ENCODE measurements around the gene TNFRSF4. TPM values are rescaled to one million over a fixed set of nuclear protein-coding genes. Genes with fewer than 3 reads are reported as not detected.

The TNFRSF4 gene
- total RNA-seq, 1 experiment from 2014 or later = 0.37 TPM

DNA sequence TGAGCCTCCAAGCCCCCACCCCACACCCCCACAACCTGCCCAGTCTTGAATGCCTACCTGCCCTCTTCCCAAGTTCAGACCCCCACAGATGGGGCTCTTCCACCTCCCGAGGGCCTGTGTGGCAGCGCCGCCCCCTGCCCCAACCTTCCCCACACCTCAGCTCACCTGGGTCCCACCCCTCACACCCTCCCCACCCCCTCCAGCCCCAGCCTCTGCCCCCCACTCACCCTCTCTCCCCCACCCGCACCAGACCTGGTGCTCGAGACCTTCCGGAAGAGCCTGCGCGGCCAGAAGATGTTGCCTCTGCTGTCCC, 16.8 kb downstream of the TNFRSF4 start:
- ChIA-PET CTCF (no interaction called here), POLR2A (no interaction called here), RAD21 (ENCODE audit: low non-redundant PET in 1 of 2, low total read pairs in 2 of 2, uncharacterized antibody in 2 of 2, unreplicated experiment in 2 of 2) (no interaction called here)
- Histone ChIP-seq H3K9me3 (ENCODE audit: control insufficient read depth in 1 of 2, insufficient read depth in 1 of 2, low read depth in 1 of 2, low read length in 2 of 2) (peaks cover 0 to 4% of the 10 kb centered on the region in 2 experiments; a peak in 1 of 4 replicates), H3K4me2 (ENCODE audit: low read length) (no peak overlapping the region), H3K36me3 (ENCODE audit: control insufficient read depth in 1 of 2, insufficient read depth in 2 of 2, low read length in 2 of 2) (no peaks in the 10 kb centered on the region), H3K4me1 (ENCODE audit: control insufficient read depth in 1 of 2, insufficient read depth in 2 of 2, low read length in 2 of 2) (peaks cover 0 to 5% of the 10 kb centered on the region in 2 experiments; a peak in 1 of 4 replicates), H4K20me1 (ENCODE audit: insufficient read depth) (no peaks in the 10 kb centered on the region), H3K79me2 (ENCODE audit: insufficient read depth, low read length) (no peaks in the 10 kb centered on the region), H3K9ac (ENCODE audit: low read length) (no peak overlapping the region), H2AFZ (ENCODE audit: low read depth, low read length, poor library complexity, severe bottlenecking) (no peak overlapping the region), H3K4me3 (replicated peaks in 1 of 2; ENCODE audit: low read depth in 1 of 2, low read length in 2 of 2) (no peak overlapping the region), H3K9me2 (ENCODE audit: insufficient read depth) (no peaks in the 10 kb centered on the region), H3K27ac (ENCODE audit: low read depth, low read length) (no peak overlapping the region), H3K27me3 (ENCODE audit: insufficient read depth, low read length) (no peaks in the 10 kb centered on the region)
- intact Hi-C loops (cut with micrococcal nuclease) = no loop called here
- no TSS peak for BruUV-seq (replicated peaks)
- TF ChIP-seq, protein P1, sequence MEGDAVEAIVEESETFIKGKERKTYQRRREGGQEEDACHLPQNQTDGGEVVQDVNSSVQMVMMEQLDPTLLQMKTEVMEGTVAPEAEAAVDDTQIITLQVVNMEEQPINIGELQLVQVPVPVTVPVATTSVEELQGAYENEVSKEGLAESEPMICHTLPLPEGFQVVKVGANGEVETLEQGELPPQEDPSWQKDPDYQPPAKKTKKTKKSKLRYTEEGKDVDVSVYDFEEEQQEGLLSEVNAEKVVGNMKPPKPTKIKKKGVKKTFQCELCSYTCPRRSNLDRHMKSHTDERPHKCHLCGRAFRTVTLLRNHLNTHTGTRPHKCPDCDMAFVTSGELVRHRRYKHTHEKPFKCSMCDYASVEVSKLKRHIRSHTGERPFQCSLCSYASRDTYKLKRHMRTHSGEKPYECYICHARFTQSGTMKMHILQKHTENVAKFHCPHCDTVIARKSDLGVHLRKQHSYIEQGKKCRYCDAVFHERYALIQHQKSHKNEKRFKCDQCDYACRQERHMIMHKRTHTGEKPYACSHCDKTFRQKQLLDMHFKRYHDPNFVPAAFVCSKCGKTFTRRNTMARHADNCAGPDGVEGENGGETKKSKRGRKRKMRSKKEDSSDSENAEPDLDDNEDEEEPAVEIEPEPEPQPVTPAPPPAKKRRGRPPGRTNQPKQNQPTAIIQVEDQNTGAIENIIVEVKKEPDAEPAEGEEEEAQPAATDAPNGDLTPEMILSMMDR (IDR thresholded peaks at IDR 0.05 in 2 of 3, conservative IDR thresholded peaks at IDR 0.05 in 1 of 3; ENCODE audit: borderline replicate concordance in 1 of 3, insufficient read depth in 1 of 3, low read depth in 2 of 3, low read length in 2 of 3) = no peak
- TF ChIP-seq SIN3A (IDR thresholded peaks at IDR 0.05; ENCODE audit: low read depth) (no peak), POLR2A (IDR thresholded peaks at IDR 0.05; ENCODE audit: borderline replicate concordance, extremely low read depth, insufficient read depth, insufficient read length) (no peak), YY1 (IDR thresholded peaks at IDR 0.05; ENCODE audit: extremely low read depth, insufficient replicate concordance, low read depth, low read length) (no peak), POLR2AphosphoS5 (IDR thresholded peaks at IDR 0.05; ENCODE audit: low read depth, low read length) (no peak), EGR1 (IDR thresholded peaks at IDR 0.05; ENCODE audit: low read depth) (no peak), SP1 (IDR thresholded peaks at IDR 0.05; ENCODE audit: low read depth) (no peak), CBX3 (IDR thresholded peaks at IDR 0.05; ENCODE audit: low read depth) (no peak), CEBPB (IDR thresholded peaks at IDR 0.05; ENCODE audit: low read depth) (no peak), ZNF274 (IDR thresholded peaks at IDR 0.05; ENCODE audit: low read depth, low read length) (no peak), TCF7L2 (IDR thresholded peaks at IDR 0.05; ENCODE audit: borderline replicate concordance, extremely low read depth, insufficient read depth, insufficient read length) (no peak), SRF (IDR thresholded peaks at IDR 0.05; ENCODE audit: low read depth) (no peak), EZH2 (IDR thresholded peaks at IDR 0.05) (no peak), ZFX (IDR thresholded peaks at IDR 0.05) (no peak), FOSL1 (IDR thresholded peaks at IDR 0.05; ENCODE audit: low read depth) (no peak), ELF1 (IDR thresholded peaks at IDR 0.05; ENCODE audit: borderline replicate concordance, low read depth) (no peak)
- TF ChIP-seq, protein P2, sequence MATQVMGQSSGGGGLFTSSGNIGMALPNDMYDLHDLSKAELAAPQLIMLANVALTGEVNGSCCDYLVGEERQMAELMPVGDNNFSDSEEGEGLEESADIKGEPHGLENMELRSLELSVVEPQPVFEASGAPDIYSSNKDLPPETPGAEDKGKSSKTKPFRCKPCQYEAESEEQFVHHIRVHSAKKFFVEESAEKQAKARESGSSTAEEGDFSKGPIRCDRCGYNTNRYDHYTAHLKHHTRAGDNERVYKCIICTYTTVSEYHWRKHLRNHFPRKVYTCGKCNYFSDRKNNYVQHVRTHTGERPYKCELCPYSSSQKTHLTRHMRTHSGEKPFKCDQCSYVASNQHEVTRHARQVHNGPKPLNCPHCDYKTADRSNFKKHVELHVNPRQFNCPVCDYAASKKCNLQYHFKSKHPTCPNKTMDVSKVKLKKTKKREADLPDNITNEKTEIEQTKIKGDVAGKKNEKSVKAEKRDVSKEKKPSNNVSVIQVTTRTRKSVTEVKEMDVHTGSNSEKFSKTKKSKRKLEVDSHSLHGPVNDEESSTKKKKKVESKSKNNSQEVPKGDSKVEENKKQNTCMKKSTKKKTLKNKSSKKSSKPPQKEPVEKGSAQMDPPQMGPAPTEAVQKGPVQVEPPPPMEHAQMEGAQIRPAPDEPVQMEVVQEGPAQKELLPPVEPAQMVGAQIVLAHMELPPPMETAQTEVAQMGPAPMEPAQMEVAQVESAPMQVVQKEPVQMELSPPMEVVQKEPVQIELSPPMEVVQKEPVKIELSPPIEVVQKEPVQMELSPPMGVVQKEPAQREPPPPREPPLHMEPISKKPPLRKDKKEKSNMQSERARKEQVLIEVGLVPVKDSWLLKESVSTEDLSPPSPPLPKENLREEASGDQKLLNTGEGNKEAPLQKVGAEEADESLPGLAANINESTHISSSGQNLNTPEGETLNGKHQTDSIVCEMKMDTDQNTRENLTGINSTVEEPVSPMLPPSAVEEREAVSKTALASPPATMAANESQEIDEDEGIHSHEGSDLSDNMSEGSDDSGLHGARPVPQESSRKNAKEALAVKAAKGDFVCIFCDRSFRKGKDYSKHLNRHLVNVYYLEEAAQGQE (IDR thresholded peaks at IDR 0.05; ENCODE audit: low read depth) = no peak
- TF ChIP-seq, protein P3, sequence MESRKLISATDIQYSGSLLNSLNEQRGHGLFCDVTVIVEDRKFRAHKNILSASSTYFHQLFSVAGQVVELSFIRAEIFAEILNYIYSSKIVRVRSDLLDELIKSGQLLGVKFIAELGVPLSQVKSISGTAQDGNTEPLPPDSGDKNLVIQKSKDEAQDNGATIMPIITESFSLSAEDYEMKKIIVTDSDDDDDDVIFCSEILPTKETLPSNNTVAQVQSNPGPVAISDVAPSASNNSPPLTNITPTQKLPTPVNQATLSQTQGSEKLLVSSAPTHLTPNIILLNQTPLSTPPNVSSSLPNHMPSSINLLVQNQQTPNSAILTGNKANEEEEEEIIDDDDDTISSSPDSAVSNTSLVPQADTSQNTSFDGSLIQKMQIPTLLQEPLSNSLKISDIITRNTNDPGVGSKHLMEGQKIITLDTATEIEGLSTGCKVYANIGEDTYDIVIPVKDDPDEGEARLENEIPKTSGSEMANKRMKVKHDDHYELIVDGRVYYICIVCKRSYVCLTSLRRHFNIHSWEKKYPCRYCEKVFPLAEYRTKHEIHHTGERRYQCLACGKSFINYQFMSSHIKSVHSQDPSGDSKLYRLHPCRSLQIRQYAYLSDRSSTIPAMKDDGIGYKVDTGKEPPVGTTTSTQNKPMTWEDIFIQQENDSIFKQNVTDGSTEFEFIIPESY (IDR thresholded peaks at IDR 0.05; ENCODE audit: extremely low read depth, insufficient replicate concordance, low read length) = no peak
- TF ChIP-seq, protein P4, sequence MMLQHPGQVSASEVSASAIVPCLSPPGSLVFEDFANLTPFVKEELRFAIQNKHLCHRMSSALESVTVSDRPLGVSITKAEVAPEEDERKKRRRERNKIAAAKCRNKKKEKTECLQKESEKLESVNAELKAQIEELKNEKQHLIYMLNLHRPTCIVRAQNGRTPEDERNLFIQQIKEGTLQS (IDR thresholded peaks at IDR 0.05) = no peak
- TF ChIP-seq, protein P5, sequence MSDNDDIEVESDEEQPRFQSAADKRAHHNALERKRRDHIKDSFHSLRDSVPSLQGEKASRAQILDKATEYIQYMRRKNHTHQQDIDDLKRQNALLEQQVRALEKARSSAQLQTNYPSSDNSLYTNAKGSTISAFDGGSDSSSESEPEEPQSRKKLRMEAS (IDR thresholded peaks at IDR 0.05) = no peak
- DNase-seq (ENCODE audit: low read depth, low spot score) (no peak), ATAC-seq (no peak)

Data from HCT116 (cell line).